ENCODE data around the gene DMRT1. TPM values are rescaled to one million over a fixed set of nuclear protein-coding genes. Genes with fewer than 3 reads are reported as not detected.

DMRT1 gene
- total RNA-seq, 1 experiment from 2014 or later, result 0.47 TPM

- no peak overlapping the region for H3K9ac ChIP-seq (ENCODE audit: low read length)
- peaks cover 0 to 6% of the 10 kb centered on the region in 2 experiments; a peak in 2 of 4 replicates for H3K4me1 ChIP-seq (ENCODE audit: control insufficient read depth in 1 of 2, insufficient read depth in 2 of 2, low read length in 2 of 2)
- no peaks in the 10 kb centered on the region for H3K36me3 ChIP-seq (ENCODE audit: control insufficient read depth in 1 of 2, insufficient read depth in 2 of 2, low read length in 2 of 2)
- TF ChIP-seq EZH2 (IDR thresholded peaks at IDR 0.05) (no peak), EGR1 (IDR thresholded peaks at IDR 0.05; ENCODE audit: low read depth) (no peak), CBX3 (IDR thresholded peaks at IDR 0.05; ENCODE audit: low read depth) (no peak), CTCF (IDR thresholded peaks at IDR 0.05 in 2 of 3, conservative IDR thresholded peaks at IDR 0.05 in 1 of 3; ENCODE audit: borderline replicate concordance in 1 of 3, insufficient read depth in 1 of 3, low read depth in 2 of 3, low read length in 2 of 3) (no peak), ZNF274 (IDR thresholded peaks at IDR 0.05; ENCODE audit: low read depth, low read length) (no peak), SRF (IDR thresholded peaks at IDR 0.05; ENCODE audit: low read depth) (no peak), SP1 (IDR thresholded peaks at IDR 0.05; ENCODE audit: low read depth) (no peak), ATF3 (IDR thresholded peaks at IDR 0.05) (no peak), FOSL1 (IDR thresholded peaks at IDR 0.05; ENCODE audit: low read depth) (no peak), ZBTB33 (IDR thresholded peaks at IDR 0.05; ENCODE audit: extremely low read depth, insufficient replicate concordance, low read length) (no peak)
- H3K4me3 ChIP-seq (replicated peaks in 1 of 2; ENCODE audit: low read depth in 1 of 2, low read length in 2 of 2), result no peak overlapping the region
- DNase-seq (ENCODE audit: low read depth, low spot score), result no peak
- CTCF ChIA-PET, result interaction anchor here (0.9 to 1.4 kb wide), 2 partner anchors 85 to 117 kb away, joined by 3 to 4 read pairs; no protein-coding TSS in a partner anchor
- BruUV-seq (replicated peaks), result no TSS peak
- peak; percentile 55 for ATAC-seq
- no peaks in the 10 kb centered on the region for H3K27me3 ChIP-seq (ENCODE audit: insufficient read depth, low read length)
- no peaks in the 10 kb centered on the region for H4K20me1 ChIP-seq (ENCODE audit: insufficient read depth)
- intact Hi-C loops (cut with micrococcal nuclease), result no loop called here
- H3K9me2 ChIP-seq (ENCODE audit: insufficient read depth), result no peaks in the 10 kb centered on the region
- RAD21 ChIA-PET (ENCODE audit: low non-redundant PET in 1 of 2, low total read pairs in 2 of 2, uncharacterized antibody in 2 of 2, unreplicated experiment in 2 of 2), result interaction anchor here in 1 of 2 experiments (0.9 to 1.6 kb wide), 2 partner anchors 194 to 341 kb away, joined by 5 to 6 read pairs; no protein-coding TSS in a partner anchor
- no peak overlapping the region for H3K4me2 ChIP-seq (ENCODE audit: low read length)
- H3K79me2 ChIP-seq (ENCODE audit: insufficient read depth, low read length), result no peaks in the 10 kb centered on the region
- no peaks in the 10 kb centered on the region for H3K9me3 ChIP-seq (ENCODE audit: control insufficient read depth in 1 of 2, insufficient read depth in 1 of 2, low read depth in 1 of 2, low read length in 2 of 2)
- H2AFZ ChIP-seq (ENCODE audit: low read depth, low read length, poor library complexity, severe bottlenecking), result no peak overlapping the region
- POLR2A ChIA-PET, result no interaction called here
- no peak overlapping the region for H3K27ac ChIP-seq (ENCODE audit: low read depth, low read length)
Observed at GRCh38 chr9:811106-811531, 30.4 kb upstream of the DMRT1 start.
